ENCODE measurements around the gene CHD6.

CHD6 gene

GRCh38 chr20:41586772-41587171, 31.4 kb downstream of the CHD6 start:
- H3K4me2 ChIP-seq, result no peak overlapping the region
- H3K27me3 ChIP-seq, result no peaks in the 10 kb centered on the region
- no peak overlapping the region for H3K27ac ChIP-seq
- H3K4me1 ChIP-seq, result no peaks in the 10 kb centered on the region
- peaks cover 71 to 89% (median 82%) of the 10 kb centered on the region in 11 experiments for H3K9me3 ChIP-seq (replicated peaks in 1 of 11)
- H3K9ac ChIP-seq, result no peak overlapping the region
- H3K4me3 ChIP-seq, result no peak overlapping the region
- TF ChIP-seq Cebpa-rat (IDR thresholded peaks at IDR 0.05), result no peak
- H4K20me1 ChIP-seq, result peaks cover 0 to 16% (median 0%) of the 10 kb centered on the region in 11 experiments; a peak in 8 of 22 replicates
- H3K36me3 ChIP-seq, result peaks cover 40 to 55% (median 48%) of the 10 kb centered on the region in 11 experiments

- Histone ChIP-seq H3K4me2 (no peak overlapping the region), H3K27ac (no peak overlapping the region), H4K20me1 (peaks cover 0 to 42% (median 0%) of the 10 kb centered on the region in 11 experiments; a peak in 8 of 22 replicates), H3K9ac (no peak overlapping the region), H3K36me3 (peaks cover 8 to 51% (median 25%) of the 10 kb centered on the region in 11 experiments), H3K9me3 (replicated peaks in 1 of 11) (peaks cover 66 to 100% (median 95%) of the 10 kb centered on the region in 11 experiments), H3K27me3 (no peaks in the 10 kb centered on the region), H3K4me1 (no peaks in the 10 kb centered on the region), H3K4me3 (no peak overlapping the region)
- TF ChIP-seq Cebpa-rat (IDR thresholded peaks at IDR 0.05), result no peak
These were observed 37.8 kb downstream of the CHD6 start for GRCh38 chr20:41580350-41580749.

- Histone ChIP-seq H3K9me3 (replicated peaks in 1 of 11) (peaks cover 51 to 98% (median 91%) of the 10 kb centered on the region in 11 experiments), H4K20me1 (peaks cover 0 to 47% (median 5%) of the 10 kb centered on the region in 11 experiments; a peak in 12 of 22 replicates), H3K36me3 (peaks cover 0 to 53% (median 30%) of the 10 kb centered on the region in 11 experiments; a peak in 17 of 22 replicates), H3K27ac (no peak overlapping the region), H3K9ac (no peak overlapping the region), H3K4me2 (no peak overlapping the region), H3K27me3 (no peaks in the 10 kb centered on the region), H3K4me3 (no peak overlapping the region), H3K4me1 (peaks cover 9 to 22% (median 19%) of the 10 kb centered on the region in 10 experiments)
- no peak for TF ChIP-seq Cebpa-rat (IDR thresholded peaks at IDR 0.05)
These were observed 40.8 kb downstream of the CHD6 start for GRCh38 chr20:41577129-41578009.

GRCh38 chr20:41575412-41575811, 42.8 kb downstream of the CHD6 start:
- TF ChIP-seq Cebpa-rat (IDR thresholded peaks at IDR 0.05), result no peak
- Histone ChIP-seq H3K36me3 (peaks cover 0 to 42% (median 26%) of the 10 kb centered on the region in 11 experiments; a peak in 16 of 22 replicates), H3K27ac (no peak overlapping the region), H3K9ac (no peak overlapping the region), H3K9me3 (replicated peaks in 1 of 11) (peaks cover 51 to 86% (median 82%) of the 10 kb centered on the region in 11 experiments), H3K4me2 (no peak overlapping the region), H3K4me3 (peak overlapping the region in 1 of 10 experiments; percentile 7; a peak in 1 of 20 replicates), H3K4me1 (peaks cover 9 to 42% (median 24%) of the 10 kb centered on the region in 10 experiments), H4K20me1 (peaks cover 4 to 47% (median 21%) of the 10 kb centered on the region in 11 experiments; a peak in 12 of 22 replicates), H3K27me3 (no peaks in the 10 kb centered on the region)

GRCh38 chr20:41574802-41575389, 43.3 kb downstream of the CHD6 start:
- Histone ChIP-seq H3K27me3 (no peaks in the 10 kb centered on the region), H3K4me3 (peak overlapping the region in 4 of 10 experiments; percentile 7 to 41 (median 8); a peak in 3 of 20 replicates), H3K4me1 (peaks cover 9 to 43% (median 24%) of the 10 kb centered on the region in 10 experiments), H3K27ac (no peak overlapping the region), H4K20me1 (peaks cover 4 to 47% (median 24%) of the 10 kb centered on the region in 11 experiments; a peak in 12 of 22 replicates), H3K9me3 (replicated peaks in 1 of 11) (peaks cover 47 to 83% (median 77%) of the 10 kb centered on the region in 11 experiments), H3K36me3 (peaks cover 0 to 42% (median 23%) of the 10 kb centered on the region in 11 experiments; a peak in 15 of 22 replicates), H3K4me2 (peak overlapping the region in 7 of 11 experiments; percentile 25 to 72 (median 64); a peak in 8 of 22 replicates), H3K9ac (no peak overlapping the region)
- TF ChIP-seq Cebpa-rat (IDR thresholded peaks at IDR 0.05), result no peak; a peak in 1 of 22 replicates

- Histone ChIP-seq H3K36me3 (peaks cover 0 to 42% (median 20%) of the 10 kb centered on the region in 11 experiments; a peak in 14 of 22 replicates), H3K9ac (no peak overlapping the region), H4K20me1 (peaks cover 7 to 55% (median 32%) of the 10 kb centered on the region in 11 experiments; a peak in 13 of 22 replicates), H3K4me3 (peak overlapping the region in 2 of 10 experiments; percentile 38 to 45; a peak in 2 of 20 replicates), H3K4me1 (peaks cover 9 to 43% (median 24%) of the 10 kb centered on the region in 10 experiments), H3K27ac (peak overlapping the region in 7 of 11 experiments; percentile 18 to 43 (median 30); a peak in 7 of 22 replicates), H3K27me3 (no peaks in the 10 kb centered on the region), H3K9me3 (replicated peaks in 1 of 11) (peaks cover 42 to 79% (median 69%) of the 10 kb centered on the region in 11 experiments), H3K4me2 (peak overlapping the region; percentile 47 to 78 (median 65))
- no peak for TF ChIP-seq Cebpa-rat (IDR thresholded peaks at IDR 0.05)
These were observed 44.2 kb downstream of the CHD6 start for GRCh38 chr20:41573955-41574354.

- Histone ChIP-seq H3K9ac (no peak overlapping the region), H3K4me1 (peaks cover 15 to 43% (median 29%) of the 10 kb centered on the region in 10 experiments), H3K4me3 (no peak overlapping the region), H3K27ac (no peak overlapping the region), H3K36me3 (peaks cover 5 to 36% (median 24%) of the 10 kb centered on the region in 11 experiments; a peak in 20 of 22 replicates), H3K9me3 (replicated peaks in 1 of 11) (peaks cover 34 to 73% (median 57%) of the 10 kb centered on the region in 11 experiments), H3K4me2 (peak overlapping the region in 6 of 11 experiments; percentile 0 to 72 (median 24); a peak in 6 of 22 replicates), H3K27me3 (no peaks in the 10 kb centered on the region), H4K20me1 (peaks cover 15 to 72% (median 46%) of the 10 kb centered on the region in 11 experiments; a peak in 14 of 22 replicates)
- TF ChIP-seq Cebpa-rat (IDR thresholded peaks at IDR 0.05), result no peak
These were observed 46.1 kb downstream of the CHD6 start for GRCh38 chr20:41572010-41572572.

GRCh38 chr20:41571006-41571405, 47.2 kb downstream of the CHD6 start:
- peaks cover 25 to 43% (median 39%) of the 10 kb centered on the region in 10 experiments for H3K4me1 ChIP-seq
- peaks cover 33 to 73% (median 55%) of the 10 kb centered on the region in 11 experiments for H3K9me3 ChIP-seq (replicated peaks in 1 of 11)
- no peak overlapping the region for H3K27ac ChIP-seq
- no peak overlapping the region for H3K4me3 ChIP-seq
- H3K36me3 ChIP-seq, result peaks cover 16 to 39% (median 29%) of the 10 kb centered on the region in 11 experiments; a peak in 20 of 22 replicates
- H3K9ac ChIP-seq, result no peak overlapping the region
- peaks cover 20 to 78% (median 57%) of the 10 kb centered on the region in 11 experiments; a peak in 14 of 22 replicates for H4K20me1 ChIP-seq
- peak overlapping the region in 2 of 11 experiments; percentile 21 to 33; a peak in 2 of 22 replicates for H3K4me2 ChIP-seq
- no peak for TF ChIP-seq Cebpa-rat (IDR thresholded peaks at IDR 0.05)
- H3K27me3 ChIP-seq, result no peaks in the 10 kb centered on the region
